ENCODE results near the gene ARID1B.
"Not testable (repeated sequence)": the region's sequence is repeated elsewhere in the genome, so short reads cannot be mapped to it uniquely, and the experiment has no call there.

The ARID1B gene

DNA sequence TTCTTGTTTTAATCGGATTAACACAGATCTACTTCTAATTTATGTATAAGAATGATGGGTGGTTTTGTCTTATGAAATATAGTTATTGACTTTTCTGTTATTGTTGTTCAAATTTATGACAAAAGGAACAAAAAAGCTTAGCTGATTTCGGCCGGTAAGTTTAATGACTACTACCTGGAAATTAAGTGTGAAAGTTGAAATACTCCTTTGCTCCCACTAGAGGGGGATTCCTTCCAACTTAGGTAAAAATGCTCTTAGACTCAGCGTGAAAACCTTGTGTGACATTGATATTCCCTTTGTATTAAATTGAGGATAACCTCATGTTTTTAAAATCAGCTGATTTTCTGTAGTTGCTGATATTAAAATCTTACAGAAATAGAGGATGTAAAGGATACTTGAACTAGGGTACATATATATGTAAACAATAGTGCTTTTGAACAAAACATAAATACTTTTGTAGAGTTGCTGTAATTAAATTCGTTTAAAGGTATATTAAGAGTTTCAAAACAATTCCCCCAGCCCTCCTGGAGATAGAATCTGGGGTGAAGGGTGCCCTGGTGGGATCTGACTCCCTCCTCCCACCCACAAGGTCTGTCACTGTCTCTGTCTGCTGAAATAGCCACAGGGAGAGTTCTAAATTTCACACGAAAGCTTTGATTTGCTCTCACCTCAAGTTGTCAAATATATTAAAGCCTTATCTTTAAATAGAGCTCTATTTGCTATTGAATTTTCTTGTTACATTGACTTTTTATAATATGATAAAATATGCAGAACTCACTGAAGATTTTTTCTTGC is 257.5 kb downstream of the ARID1B start:
- DNase-seq = peak in 1 of 2 donors; percentile 64

DNA sequence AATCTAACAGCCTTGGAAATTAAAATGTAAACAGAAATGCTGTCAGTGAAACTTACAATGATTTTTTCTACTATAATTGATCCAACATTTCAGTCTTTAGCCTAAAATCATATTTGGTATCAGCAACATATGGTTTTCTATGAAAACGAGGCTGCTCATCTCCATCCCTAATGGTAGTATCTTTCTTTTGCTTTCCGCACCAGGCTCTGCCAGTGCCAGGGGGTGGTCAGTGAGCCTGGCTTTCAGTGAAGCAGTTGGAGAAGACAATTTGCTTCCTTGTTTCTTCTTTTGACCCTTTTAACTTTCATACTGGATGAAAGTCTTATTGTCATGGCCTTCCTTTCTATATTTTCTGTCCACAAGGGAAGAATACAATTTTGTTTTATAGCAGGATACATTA is 258.4 kb downstream of the ARID1B start:
- no peak for DNase-seq

DNA sequence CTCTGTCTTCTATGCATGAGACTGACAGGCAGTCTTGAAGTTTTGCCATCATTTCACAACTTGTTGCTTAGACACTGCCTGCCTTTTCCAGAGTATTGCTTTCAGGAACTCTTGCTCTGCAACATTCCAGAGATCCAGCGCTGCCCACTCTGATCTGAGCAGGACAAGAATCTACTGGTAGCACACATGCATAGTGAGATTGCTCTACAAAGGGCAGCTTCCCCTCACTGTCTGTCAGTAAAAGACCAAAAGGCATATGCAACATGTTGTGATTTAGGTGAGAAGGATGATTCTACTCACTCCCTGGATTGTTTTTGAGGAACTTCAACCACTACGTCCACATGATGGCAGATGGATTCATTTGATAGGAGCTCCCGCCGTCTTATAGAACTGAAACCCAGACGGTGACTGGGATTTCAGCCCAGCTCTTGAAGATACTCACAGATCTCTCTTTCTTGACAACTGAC is 259.1 kb downstream of the ARID1B start:
- DNase-seq = no peak

DNA sequence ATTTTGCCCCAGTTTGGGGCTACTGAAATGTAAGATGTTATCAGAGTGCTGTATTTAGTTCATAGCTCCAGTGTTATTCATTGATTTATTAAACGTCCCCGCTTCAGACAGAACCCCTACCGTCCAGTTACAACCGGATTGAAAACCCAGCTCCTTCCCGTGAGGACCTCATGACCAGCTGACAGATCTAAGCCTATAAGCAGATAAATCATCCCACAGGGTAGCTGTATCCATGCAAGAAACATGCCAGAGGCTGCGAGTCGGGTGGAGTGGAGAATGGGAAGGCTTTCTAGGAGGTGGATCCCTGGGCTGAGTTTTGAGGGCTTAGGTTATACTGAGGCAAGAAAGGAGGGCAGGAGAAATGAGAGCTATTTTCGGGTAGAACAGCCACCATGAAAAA is 260.0 kb downstream of the ARID1B start:
- no peak for DNase-seq

DNA sequence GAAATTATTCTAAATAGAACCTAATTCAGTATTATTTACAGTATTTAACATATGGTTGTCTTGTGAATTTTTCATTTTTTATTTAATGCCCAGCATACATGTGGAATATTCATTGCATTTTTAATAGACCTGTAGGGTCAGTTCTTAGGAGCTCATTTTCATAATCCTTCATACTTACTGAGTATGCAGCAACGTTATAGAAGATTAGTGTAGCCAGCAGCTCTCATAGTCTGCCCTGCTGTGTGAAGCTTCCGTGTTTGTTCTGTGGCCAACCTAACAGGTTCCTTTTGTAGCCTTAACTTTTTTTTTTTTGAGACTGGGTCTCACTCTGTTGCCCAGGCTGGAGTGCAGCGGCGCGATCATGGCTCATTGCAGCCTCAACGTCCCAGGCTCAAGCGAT is 261.4 kb downstream of the ARID1B start:
- DNase-seq = no peak

DNA sequence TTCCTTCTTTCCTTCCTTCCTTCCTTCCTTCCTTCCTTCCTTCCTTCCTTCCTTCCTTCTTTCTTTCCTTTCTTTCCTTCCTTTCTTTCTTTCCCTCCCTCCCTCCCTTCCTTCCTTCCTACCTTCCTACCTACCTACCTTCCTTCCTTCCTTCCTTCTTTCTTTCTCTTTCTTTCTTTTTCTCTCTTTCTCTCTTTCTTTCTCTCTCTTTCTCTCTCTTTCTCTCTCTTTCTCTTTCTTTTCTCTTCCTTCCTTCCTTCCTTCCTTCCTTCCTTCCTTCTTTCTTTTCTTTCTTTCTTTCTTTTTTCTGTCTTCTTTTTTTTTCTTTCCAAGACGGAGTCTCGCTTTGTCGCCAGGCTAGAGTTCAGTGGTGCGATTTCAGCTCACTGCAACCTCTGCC is 262.5 kb downstream of the ARID1B start:
- not testable (repeated sequence) for DNase-seq

DNA sequence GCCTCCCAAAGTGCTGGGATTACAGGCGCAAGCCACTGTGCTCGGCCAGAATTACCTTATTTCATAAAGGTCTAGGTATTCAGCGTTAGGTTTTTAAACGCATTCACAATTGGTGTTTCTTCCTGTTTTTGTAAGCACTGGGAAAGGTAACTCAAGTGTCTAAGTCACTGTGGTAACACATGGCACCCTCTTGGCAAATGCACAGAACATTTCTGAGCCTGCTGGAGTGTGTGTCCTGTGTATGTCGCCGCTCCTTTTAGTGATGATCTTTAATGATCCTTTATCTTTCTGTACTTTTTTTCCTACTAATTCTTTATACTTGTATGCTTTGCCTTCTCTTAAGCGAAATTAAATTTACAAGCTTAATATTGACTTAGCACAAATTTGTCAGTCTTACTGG is 263.0 kb downstream of the ARID1B start:
- DNase-seq = no peak

DNA sequence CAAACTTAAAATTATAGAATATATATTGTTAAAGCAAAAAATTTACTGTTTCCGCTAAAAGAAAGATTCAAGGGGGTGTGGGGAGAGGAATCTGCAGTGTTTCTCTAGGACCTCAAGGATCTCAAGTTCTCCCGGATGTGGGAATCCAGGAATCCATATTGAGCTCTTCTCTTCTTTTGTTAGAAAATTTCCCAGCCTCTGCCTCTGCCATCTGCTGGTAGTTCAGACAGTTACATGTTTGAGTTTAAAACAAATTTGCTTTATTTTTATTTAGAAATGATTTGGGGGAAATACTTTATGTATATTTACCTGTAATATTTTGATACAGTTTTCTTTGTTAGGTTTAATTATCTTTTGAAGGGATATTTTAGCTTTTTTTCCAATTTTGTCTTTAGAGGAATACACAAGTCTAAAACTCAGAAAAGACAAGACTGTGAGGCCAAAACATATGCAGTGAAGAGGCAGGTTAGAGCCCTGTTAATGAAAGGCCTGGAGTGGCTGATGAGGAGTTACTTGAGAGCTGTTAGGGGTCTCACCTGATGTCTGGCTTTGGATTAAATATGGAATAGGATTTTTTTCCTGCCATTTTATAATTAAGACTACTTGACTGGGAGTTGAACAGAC is 268.8 kb downstream of the ARID1B start:
- peak in 1 of 2 donors; percentile 22 for DNase-seq

DNA sequence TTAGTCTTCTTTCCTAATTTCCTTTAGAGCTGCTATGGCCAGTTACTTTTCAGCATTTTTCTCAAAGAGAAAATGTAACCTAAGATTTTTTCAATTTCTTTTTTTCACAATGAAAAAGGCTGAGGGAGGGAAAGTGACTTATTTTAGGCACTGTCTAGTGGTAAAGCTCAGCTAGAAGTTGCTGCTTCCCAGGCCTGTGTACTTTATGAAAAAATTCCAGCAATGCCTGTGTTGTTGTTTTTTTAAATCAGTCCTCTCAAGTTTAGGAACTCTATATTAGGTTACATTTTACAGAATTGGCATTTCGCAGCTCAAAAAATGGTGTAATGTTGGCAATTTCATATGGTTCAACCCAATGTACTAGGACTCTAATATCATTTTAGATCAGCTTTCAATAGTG is 269.6 kb downstream of the ARID1B start:
- DNase-seq = no peak

DNA sequence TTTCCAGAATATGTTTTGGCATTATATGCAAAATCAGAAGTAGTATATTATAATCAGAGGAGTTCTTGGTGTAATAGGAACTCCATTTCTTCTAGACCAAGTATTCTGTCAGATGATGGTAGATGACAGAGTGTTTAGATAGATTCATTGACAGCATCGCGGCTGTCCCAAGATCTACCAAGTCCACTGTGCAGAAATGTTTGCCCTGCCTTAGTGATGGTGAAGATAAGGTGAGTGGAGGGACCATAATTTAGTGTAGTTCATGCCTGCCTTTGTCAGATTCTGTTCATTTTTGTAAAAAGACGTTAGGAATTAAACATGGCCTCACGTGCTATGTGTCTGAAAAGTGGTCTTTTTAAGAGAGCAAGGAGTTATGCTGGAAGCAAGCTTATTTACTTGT is 270.1 kb downstream of the ARID1B start:
- DNase-seq = no peak

DNA sequence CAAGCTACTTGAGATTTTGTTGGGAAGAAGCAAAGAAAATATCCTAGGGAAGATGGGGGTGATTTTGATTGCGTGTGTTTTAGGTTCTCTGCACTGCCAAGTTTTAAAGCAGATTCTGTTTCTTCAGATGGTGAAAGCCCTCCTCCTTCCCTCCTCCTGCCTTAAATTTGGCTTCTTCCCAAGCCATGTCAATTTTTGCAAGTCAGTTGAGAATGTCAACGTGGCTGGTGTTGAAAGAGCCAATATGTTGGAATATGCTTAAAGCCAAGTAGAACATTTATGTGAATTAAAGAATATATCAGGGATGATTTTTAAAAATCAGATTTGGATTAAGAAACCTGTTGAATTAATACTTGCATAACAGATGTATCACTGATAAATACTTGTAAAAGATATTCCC is 270.8 kb downstream of the ARID1B start:
- DNase-seq = no peak

DNA sequence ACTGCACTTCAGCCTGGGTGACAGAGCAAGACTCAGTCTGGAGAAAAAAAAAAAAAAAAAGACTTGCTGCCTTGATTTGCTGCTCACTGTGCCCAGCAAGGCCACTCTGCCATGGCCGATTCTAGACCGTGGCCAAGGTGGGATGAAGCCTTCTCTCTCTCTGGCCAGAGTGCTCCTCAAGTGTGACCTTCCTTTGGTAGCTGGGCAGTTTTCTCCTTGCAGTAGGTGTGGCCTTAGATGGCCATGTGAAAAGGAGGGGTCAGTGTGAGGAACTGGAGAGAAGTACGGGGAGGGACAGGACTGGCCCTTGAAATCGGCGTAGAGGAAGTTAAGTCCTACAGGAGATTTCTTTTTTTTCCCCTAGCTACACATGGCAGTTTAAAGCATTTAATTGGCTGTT is 272.0 kb downstream of the ARID1B start:
- DNase-seq = peak in 1 of 2 donors; percentile 17

DNA sequence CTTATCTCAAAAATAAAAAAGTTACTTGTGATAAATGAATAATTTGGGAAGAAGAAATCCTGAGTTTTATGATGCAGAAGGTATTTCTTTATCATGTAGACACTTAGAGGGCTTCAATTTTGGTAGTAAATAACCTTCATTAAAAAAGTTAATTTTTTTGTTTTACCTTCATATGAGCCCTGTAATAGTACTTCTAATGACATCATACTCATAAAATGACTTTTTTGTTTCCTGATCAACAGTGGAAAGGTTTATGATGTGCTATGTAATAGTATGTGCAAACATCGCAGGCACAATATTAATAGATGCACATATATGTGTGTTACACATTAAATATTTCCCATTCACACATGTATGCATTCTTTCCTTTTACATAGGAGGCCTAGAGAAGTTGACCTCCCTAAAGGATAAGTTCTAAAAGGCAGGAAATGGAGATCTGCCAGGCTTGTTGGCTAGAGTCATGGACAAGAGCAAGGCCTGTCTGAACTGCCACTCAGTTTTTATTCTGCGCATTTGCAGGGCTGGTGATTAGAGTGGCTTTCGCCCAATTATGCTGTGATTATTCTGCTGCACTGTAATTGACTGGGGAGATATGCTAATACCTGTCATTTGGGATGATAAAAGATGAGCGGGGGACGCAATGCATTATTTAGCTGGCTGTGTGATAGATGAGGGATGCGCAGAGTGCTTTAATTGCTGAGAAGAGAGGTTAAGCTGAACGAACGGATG is 273.5 kb downstream of the ARID1B start:
- no peak for DNase-seq

DNA sequence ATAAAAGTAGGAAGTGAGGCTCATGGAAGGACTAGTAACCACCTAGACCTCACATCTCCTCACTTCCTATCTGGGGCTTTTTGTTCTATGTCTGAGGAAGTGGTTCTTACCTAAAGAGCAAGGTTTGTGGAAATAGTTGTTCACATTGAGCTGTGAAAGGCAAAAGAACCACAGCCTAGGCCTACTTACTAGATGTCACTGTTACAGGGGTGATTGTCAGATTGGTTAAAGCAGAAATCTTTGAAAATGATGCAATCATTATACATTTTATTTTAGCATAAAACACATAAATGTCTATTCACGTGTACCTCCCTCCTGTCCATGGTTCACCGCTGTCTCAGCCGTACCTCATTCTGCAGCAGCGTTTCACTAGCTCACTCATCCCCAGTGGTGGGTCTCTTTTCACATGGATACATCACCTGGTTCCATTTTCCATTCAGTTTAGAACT is 277.4 kb downstream of the ARID1B start:
- peak; percentile 21 to 73 for DNase-seq

DNA sequence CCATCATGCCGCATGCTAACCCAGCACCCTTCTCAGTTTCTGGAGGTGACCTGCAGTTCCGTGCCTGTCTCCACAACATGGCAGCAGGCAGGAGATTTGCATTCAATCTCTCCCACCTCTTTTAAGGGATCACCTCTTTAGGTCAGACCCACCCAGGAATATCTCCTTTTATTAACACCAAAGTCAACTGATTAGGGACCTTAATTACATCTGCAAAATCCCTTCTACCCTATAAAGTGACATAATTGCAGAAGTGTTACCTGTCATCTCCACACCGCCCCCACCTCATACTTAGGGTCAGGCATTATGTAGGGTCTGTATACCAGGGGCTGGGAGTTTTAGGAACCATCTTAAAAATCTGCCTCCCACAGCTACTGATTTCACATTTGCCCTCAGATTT is 278.7 kb downstream of the ARID1B start:
- DNase-seq = no peak

DNA sequence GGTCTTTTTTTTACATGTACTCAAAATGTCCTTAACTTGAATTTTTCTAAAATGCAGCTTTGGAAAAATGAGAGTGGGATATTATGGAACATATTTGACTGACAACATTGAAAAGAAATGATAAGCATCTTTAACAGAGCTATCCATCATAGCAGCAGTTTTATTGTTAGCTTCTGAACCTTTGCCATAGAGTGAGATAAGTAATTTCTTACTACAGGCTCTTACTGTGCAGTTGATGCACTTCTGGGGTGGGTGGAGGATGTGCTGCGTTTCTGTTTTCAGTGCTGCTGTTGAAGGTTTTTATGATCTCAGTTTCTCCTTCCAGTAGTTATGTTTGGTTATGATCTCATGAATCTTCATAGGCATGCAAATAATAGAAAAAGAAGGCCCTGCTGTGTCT is 279.1 kb downstream of the ARID1B start:
- no peak for DNase-seq

DNA sequence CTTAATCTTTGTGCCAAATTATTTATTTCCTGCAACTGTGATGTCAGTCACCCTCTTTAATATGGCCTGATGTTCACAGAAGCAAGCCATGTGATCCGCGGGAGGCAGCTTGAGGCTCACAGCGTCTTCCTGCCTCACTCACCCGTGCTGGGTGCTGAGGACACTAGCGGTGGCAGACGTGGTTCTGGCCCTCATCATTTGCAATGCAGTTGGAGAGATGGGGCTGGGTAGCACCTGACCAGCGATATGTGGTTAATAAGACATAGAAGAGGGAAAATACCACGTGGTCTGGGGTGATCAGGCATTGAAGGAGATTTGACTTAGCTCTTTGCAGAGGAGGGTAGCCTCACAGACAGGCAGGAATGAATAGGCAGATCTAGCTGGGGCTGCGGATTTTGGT is 281.4 kb downstream of the ARID1B start:
- no peak for DNase-seq

DNA sequence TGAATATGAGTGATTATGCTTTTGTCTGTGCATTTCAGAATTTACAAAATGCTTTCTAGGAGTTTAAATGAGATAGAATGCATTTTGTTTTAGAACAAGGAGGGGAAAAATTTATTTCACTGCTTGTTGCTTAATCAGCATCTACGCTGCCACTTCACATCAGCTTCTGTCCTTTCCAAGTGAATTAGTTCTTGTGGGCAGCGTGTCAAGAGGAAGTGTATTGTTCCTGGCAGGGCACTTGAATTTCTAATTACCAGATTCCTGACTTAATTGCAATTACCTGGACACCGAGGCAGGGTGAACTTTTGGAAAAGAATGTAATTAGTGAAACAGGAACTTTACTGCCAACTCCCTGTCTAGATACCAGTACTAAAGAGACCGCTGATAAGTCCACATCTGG is 282.6 kb downstream of the ARID1B start:
- no peak for DNase-seq

DNA sequence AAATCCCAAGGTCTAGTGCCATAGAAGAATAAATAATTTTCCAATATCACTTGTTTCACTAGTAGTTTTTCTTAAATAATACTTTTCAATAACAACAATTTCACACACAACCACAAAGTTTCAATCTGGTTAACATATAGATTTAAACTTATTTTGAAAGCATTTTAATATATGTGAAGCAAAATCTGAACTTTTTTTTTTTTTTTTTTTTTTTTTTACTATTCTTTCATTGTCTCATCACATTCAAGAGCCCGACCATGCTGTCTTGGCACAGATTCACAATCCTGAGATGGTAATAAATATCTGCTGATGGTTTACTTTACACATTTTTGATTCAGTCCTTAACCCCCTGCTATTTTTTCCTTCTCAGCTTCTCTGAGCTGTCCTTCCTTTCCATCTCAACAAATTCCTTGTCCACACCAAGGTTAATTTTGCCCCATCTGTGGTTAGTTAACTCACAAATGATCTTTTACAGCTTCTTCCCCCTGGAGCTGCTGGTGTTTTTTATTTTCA is 283.3 kb downstream of the ARID1B start:
- DNase-seq = no peak

DNA sequence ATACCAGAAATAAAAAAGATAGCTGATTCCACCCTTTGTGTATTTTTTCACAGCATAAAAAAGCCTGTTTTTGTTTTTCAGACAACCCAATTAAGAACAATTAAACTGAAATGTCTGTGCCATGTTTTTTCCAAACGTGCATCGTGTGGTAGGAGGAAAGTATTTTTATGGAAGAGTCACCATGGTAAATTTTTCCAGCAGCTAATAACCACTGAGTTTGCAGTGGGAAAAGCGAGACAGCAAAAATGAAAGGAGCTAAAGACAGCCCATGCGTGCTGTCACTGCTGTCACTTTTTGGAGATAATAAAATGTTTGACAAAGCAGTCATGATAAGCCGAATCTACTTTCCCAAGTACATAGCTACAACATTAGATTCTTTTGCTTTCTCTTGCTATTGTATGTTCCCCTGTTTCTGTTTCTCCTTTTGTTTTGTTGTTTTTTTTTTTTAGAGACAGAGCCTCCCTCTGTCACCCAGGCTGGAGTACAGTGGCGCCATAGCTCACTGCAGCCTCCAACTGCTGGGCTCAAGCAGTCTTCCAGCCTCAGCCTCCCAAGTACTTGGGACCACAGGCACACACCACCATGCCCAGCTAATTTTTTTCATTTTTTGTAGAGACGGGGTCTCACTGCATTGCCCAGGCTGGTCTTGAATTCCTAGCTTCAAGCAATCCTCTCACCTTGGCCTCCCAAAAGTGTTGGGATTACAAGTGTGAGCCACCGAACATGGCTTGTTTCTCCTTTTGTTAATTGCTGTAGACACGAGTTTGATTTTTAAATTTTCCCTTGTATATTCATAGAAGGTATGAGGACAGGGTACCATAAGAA is 284.8 kb downstream of the ARID1B start:
- no peak for DNase-seq

DNA sequence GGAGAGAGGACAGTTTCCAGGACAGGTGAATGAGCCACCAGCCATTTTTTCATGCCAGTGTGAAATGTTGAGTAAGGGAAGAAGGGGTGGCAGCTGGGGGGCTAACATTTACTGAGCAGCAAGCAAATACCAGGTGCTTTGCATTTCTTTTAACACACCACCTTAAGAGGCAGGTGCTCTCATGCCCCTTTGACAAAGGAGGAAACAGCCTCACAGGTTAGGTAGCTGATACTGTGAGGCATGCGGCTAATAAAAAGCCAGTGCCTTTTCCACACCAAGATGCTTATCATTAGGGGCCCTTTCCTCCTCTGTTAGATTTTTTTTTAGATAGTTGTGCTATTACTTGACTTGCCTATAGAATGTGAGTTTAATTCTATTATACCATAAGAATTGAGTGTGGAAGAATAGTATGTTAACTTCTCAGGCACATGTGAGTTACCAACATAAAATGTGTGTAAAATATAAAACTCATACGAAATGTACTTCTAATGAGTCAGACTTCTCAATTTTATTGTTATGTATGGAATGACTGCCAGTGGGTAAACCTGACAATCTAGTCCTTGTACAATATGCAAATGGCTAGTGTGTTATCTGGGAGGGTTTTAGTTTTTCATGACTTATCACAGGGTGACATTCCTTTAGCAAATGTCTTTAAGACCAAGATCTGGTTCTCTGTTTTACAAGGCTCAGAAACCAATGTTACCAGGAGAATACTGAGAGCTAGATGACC is 286.2 kb downstream of the ARID1B start:
- DNase-seq = no peak

DNA sequence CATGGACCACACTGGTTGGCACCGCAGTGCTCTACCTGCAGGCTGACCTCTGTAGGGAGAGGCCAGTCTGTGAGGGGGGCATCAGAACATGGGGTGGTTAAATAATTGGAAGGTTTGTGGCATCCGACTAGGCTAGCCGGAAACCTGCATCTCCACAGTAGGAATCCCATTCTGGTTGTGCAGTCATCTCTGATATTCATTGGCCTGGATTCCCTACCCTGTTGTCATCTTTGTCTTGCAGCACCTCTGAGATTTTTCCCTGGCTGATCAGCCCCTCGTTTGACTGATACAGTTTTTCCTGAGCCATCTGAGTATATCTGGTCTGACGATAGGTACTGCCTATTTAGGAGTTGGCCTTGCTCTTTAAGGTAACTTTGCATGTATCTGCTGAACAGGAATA is 286.7 kb downstream of the ARID1B start:
- no peak for DNase-seq

All from CD4-positive, alpha-beta T cell treated with Interleukin-4 for 1 hour (primary cell).